Inflammatory macrophage treated with lipopolysaccharide for 4 hours (primary cell): ENCODE results near the gene TRAF7.
A peak's percentile ranks its signal among the peaks of the same experiment; 100 is the strongest.
"Not testable (repeated sequence)": the region's sequence is repeated elsewhere in the genome, so short reads cannot be mapped to it uniquely, and the experiment has no call there.

Experiments
- DNase-seq: peaks from one replicate; pipeline ENCODE4 v3.0.0-alpha.2; 2020

TRAF7 gene

DNA sequence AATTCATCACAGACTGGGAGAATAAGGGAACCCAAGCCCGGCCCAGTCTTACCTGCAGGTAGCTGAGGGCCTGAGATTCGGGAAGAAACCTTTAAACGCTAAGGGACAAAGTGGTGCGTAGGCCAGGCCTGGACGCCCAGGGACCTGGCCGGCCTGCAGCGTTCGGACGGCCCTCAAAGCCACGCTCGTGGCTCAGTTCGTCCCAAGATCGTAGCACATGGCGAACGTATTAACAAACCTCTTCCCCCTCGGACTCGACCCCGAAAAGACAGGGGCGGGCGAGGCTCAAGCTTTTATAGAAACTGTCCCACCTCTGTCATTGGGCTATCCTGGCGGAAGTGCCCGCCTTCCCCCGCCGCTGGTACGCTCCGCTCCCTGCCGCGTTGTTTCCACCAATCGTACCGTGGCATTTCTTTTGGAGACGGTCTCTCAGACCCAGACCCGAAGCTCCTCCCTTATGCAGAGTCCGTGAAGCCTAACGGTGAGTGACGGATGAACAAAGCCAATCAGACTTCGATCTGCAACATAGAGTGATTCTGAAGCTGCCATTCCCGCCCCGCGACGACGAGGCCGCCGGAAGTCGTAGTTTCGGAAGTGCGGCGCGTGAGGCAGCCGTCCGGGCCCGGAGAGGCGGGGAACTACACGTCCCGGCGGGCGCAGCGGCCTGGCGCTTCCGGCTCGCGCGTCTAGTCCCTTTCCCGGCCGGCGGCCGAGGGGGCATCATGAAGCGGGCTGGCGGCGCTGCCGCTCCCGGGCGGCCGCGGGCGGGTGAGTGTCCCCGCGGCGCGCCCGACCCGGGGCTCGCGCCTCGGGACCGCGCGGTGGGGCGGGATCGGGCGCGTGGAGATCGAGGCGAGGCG lies at the start of gene TRAF7:
Gene TRAF7, plus strand, starts transcription at position 692 of the 860 bp plus-strand sequence. CDS start 8,139 bp downstream, outside the sequence.
- DNase-seq = peak; percentile 100

GRCh38 chr16:2106211-2106610 lies 49.4 kb upstream of the TRAF7 start:
- DNase-seq = not testable (repeated sequence)

GRCh38 chr16:2107121-2107790 lies 48.3 kb upstream of the TRAF7 start:
- DNase-seq = not testable (repeated sequence)

GRCh38 chr16:2107791-2108125 lies 47.8 kb upstream of the TRAF7 start:
- DNase-seq = not testable (repeated sequence)

- DNase-seq = not testable (repeated sequence)
Measured at GRCh38 chr16:2108446-2109270, 46.9 kb upstream of the TRAF7 start.

GRCh38 chr16:2109271-2109580 lies 46.4 kb upstream of the TRAF7 start:
- not testable (repeated sequence) for DNase-seq

DNA sequence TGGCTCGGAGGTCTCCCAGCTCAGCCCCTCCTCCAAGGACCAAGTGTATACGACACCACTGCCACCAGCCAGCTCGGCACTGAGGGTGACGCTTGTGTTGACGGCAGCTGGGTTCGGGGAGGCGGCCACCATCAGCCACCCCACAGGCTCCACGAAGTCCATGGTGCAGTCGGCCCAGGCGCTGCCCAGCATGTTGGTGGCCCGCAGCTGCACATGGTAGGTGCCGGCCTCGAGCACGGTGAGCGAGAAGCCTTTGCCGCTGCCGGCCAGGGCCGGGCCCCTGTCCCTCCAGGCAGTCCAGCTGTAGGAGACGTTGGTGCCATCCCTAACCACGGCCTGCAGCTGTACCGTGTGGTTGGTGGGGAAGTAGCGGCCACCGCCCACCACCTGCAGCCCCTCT lies 45.7 kb upstream of the TRAF7 start:
- DNase-seq = not testable (repeated sequence)

- DNase-seq = not testable (repeated sequence)
Measured at GRCh38 chr16:2110332-2111008, 45.1 kb upstream of the TRAF7 start.

- not testable (repeated sequence) for DNase-seq
Measured at GRCh38 chr16:2111009-2111353, 44.6 kb upstream of the TRAF7 start.

- not testable (repeated sequence) for DNase-seq
Measured at GRCh38 chr16:2111412-2112335, 43.9 kb upstream of the TRAF7 start.

- not testable (repeated sequence) for DNase-seq
Measured at GRCh38 chr16:2112539-2113106, 43.0 kb upstream of the TRAF7 start.

- not testable (repeated sequence) for DNase-seq
Measured at GRCh38 chr16:2114225-2114624, 41.4 kb upstream of the TRAF7 start.

- DNase-seq = not testable (repeated sequence)
Measured at GRCh38 chr16:2114885-2115590, 40.5 kb upstream of the TRAF7 start.

- no peak for DNase-seq
Measured at GRCh38 chr16:2115591-2115973, 40.0 kb upstream of the TRAF7 start.

GRCh38 chr16:2116428-2116827 lies 39.2 kb upstream of the TRAF7 start:
- DNase-seq = not testable (repeated sequence)

DNA sequence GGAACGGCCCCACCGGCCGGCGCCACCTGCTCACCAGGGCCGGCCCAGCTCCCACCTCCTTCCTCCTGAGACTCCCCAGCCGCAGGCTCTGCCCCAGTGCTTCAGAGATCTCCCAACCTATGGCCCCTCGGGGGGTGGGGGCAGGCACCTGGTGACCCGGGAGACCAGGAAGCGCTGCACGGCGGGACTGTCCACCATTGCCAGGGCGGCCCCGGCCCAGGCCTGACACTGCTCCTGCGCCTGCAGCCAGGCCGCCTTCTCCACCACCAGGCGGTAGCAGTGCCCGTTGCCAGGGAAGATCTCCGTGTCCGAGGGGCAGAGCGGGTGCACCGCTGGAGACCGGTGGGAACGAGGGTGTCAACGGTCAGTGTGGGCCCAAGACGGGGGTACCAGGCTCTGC lies 38.2 kb upstream of the TRAF7 start:
- not testable (repeated sequence) for DNase-seq

DNA sequence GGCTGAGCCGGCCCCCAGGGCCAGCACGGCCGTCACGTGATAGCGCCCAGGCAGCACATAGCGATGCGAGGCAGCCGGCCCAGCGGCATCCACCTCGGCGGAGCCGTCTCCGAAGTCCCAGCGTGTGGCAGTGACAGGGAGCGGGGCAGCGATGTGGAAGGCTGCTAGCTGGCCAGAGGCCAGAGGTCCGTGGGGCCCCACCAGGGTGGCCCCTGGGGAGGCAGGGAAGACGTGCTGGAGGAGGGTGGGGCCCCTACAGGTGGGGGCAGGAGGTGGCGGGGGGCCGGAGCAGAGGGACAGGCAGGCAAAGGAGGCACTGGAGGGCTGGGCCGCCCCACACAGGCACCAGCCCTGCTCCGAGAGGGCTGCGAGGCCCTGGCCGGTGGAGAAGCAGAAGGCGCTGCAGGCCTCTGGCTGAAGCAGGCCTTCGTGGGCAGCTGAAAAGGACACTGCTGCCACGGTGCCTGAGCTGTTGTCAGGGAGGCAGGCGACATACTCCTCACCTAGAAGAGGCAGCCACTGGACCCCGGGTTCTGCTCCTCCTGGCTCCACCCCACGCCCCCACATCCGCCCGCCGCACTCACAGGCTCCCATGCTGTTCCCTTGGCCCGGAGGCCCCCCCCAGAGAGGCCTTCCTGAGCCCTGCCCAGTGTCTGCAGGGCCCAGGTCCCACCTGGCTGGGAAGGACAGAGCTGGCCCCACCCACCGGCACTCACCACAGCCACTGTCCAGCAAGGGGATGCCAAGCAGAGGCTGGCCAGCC lies 37.4 kb upstream of the TRAF7 start:
- DNase-seq = not testable (repeated sequence)

DNA sequence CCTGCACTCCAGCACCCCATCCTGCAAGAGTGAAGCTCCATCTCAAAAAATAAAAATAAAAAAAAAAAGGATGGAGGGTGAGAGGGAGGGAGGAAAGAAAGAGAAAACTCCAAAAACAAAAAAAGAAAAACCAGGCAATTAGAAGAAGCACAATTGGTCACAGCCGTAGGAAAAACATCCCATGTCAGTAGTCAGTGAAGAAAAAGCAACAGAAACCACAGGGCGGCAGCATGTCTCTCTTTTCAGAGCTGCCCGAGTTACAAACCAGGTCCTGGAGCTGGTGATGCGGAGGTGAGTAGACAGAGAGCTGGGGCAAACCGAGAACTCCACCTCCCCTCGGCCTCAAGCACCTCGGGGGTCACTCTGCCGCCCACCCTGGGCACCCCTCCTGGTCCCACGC lies 34.3 kb upstream of the TRAF7 start:
- DNase-seq = peak; percentile 13

DNA sequence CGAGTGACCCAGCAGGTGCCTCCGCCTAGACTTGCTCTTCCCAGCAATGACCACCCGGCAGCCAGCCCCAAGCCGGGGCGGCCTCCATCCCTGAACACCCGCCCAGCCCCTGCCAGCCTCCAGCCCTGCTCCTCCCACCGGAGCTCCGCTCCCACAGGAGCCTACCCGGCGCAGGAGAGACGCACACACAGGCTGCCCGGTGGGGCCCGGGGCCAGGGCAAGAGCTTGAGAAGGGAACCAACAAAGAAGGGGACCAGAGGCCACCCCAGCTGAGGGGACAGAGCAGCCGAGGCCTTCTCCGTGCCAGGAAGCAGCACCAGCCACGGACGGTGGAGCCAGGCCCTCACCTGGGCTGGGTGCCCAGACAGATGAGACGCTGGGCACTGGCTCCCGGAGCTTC lies 33.7 kb upstream of the TRAF7 start:
- no peak for DNase-seq

- no peak for DNase-seq
Measured at GRCh38 chr16:2122429-2122828, 33.2 kb upstream of the TRAF7 start.
